Glomerular visceral epithelial cell (primary cell): ENCODE results near the gene RHOD.
A peak's percentile ranks its signal among the peaks of the same experiment; 100 is the strongest.

Source experiments
- DNase-seq: peaks from one replicate; pipeline ENCODE4 v3.0.0-alpha.2; 2016; ENCODE audit errors: extremely low spot score

RHOD gene

GRCh38 chr11:67031791-67032561 lies 24.7 kb upstream of the RHOD start:
- peak; percentile 79 for DNase-seq

DNA sequence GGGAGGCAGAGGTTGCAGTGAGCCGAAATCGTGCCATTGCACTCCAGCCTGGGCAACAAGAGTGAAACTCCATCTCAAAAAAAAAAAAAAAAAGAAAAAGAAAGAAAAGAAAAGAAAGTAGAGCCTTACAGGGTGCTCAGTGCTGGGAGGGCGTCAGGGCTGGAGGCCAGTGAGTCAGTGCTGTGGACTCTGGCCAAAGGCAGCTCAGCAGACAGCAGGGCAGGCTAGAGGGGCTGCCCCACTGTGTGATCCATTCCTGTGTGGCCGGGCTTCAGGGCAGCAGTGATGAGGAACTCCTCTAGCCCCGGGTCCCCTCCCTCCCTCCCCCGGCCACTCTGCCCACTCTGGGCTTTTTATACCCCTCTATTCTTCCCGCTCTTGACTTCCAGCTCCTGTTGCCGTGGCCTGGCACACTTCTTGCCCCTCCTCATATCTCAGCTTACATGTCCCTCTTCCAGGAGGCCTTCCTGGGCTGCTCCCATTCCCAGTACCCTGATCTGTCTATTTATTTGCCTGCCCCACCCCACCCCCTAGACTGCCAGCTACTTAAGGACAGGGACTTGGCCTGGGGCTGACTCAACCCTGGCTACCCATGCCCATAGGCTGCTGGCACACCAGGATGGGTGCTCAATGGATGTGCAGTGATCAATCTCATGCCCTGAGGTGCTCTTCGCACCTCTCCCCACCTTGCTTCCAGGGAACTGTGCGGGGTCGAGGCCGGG lies 23.7 kb upstream of the RHOD start:
- DNase-seq = peak; percentile 93

- DNase-seq = peak; percentile 89
Measured at GRCh38 chr11:67033661-67034166, 22.9 kb upstream of the RHOD start.

GRCh38 chr11:67034350-67034749 lies 22.3 kb upstream of the RHOD start:
- no peak for DNase-seq

DNA sequence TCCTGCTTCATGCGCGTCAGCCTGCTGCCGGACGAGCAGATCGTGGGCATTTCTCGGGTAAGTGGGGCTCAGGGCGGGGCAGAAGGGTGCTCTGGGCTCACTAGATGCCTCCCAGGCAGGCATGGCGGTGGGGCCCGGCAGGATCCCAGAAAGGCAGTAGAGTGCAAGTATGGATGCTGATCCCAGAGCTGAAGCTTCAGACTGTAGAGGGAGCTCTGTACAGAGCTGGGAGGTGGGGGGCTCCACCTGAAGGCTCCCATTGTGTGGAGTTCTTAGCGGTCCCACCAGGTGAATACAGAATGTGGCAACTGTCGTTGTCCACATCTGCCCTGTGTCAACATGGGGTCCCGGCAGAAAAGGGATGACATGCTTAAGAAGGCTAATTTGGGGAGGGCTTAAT lies 16.5 kb upstream of the RHOD start:
- DNase-seq = no peak

DNA sequence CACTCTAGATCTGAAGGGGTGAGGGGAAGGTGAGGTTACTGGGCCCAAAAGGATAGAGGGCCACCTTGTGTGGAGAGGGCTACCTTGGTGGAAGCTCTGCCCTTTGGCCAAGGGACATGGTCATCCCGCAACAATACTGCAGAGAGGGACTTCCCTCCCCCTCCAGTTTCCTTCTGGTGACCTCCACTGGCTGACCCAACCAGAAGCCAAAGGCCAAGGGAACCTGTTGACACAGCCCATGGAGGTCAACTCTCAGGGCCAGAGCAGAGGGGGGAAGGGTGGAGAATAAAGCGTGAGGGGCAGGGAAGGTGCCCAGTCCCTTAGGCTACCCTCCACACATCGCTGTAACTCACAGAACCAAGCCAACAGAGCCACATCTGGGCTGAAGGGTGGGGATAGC lies 15.0 kb upstream of the RHOD start:
- no peak for DNase-seq

DNA sequence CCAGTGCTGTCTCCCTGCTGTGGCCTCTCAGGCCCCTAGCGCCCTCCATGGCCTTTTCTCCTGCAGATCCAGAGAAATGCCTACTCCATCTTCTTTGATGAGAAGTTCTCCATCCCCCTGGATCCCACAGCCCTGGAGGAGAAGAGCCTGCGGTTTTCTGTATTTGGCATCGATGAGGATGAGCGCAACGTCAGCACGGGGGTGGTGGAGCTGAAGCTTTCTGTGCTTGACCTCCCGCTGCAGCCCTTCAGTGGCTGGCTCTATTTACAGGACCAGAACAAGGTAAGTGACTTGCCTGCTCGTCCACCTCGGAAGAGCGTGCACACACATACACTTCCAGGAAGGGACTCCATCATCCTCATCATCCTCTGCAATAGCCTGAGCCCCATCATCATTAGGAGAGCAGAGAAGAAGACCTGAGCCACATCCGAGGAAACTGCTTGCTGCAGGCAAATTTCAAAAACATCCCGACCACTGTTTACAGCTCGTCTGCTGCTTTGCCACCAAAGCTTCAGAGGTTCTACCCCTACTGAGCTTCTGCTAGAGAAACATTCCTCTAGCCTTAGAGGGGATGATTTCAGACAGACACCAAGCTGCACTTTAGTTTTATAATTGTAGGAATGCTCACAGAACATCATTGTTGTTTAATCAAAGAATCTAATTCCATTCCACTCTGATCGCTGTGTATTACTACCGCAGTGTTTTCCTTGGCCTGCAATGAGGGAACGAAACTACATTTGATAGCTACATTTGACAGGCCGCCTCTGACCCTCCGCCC lies 12.9 kb upstream of the RHOD start:
- no peak for DNase-seq

- DNase-seq = peak; percentile 43
Measured at GRCh38 chr11:67044496-67044895, 12.2 kb upstream of the RHOD start.

DNA sequence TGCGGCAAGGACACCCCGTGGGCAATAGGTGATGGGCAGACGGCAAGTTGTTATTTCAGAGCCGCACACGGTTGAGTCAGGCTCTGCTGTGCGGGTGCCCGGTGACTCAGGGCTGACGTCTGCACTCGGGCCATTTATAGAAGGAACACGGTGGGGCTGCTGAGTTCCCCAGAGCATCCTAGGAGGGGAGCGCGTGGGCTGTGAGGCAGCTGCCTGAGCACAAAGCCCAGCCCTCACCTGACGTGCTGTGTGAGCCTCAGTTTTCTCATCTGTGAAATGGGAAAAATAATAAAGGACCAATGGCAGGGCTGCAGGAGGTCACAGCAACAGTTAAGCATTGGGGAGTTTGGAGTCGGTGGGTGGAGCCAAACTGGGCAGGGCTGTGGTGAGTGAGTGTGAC lies 11.3 kb upstream of the RHOD start:
- peak; percentile 85 for DNase-seq

- no peak for DNase-seq
Measured at GRCh38 chr11:67048515-67049130, 8.0 kb upstream of the RHOD start.

DNA sequence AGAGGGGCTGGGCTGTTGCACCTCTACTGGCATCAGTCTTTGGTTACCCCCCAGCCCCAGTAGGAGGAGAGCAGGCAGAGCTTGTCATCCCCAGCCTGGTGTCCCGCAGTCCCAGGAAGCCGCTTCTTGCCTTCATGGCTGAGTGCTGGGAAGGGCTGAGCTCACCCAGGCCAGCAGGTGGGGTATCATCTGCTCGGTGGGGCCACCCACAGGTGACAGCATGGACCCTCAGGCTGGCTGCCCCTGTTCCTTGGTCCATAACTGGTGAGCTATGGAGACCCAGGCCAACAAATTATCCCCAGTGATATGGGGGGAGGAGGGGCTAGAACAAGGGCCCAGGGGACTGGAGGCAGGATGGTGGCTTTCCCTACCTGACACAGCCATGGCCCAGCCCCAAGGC lies 6.5 kb upstream of the RHOD start:
- no peak for DNase-seq

DNA sequence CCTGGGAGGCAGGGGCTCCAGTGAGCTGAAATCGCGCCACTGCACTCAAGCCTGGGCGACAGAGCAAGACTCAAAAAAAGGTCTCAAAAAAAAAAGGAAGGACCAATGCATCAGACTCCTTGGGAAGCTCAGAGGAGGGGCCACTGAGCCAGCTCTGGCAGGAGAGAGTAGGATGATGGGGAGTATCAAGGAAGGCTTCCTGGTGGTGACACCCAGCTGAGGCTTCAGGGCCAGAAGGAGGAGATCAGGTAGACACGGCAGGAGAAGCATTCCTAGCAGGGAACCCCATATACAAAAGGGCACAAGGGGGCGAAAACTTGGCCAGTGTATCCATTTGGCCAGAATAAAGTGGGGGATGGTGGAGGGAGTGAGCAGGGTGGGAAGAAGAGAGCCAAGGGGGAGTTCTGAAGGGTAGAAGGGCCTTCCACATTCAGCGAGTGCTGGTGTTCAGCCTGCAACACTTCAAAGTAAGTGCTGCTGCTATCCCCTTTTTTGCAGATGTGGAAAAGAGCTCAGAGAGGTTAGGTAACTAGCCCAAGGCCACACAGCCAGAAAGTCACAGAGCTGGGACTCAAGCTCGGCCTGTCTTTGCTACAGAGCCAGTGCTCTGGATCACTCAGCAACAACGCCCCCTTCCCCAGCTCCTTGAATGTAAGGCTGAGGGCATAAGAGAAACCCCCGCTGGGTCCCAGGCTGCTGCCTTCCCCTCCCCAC lies 5.3 kb upstream of the RHOD start:
- no peak for DNase-seq

- DNase-seq = no peak
Measured at GRCh38 chr11:67051945-67052488, 4.6 kb upstream of the RHOD start.

- DNase-seq = no peak
Measured at GRCh38 chr11:67052891-67053290, 3.8 kb upstream of the RHOD start.

GRCh38 chr11:67053896-67054329 lies 2.7 kb upstream of the RHOD start:
- DNase-seq = peak; percentile 52

GRCh38 chr11:67054346-67054835 lies 2.3 kb upstream of the RHOD start:
- DNase-seq = peak; percentile 84

DNA sequence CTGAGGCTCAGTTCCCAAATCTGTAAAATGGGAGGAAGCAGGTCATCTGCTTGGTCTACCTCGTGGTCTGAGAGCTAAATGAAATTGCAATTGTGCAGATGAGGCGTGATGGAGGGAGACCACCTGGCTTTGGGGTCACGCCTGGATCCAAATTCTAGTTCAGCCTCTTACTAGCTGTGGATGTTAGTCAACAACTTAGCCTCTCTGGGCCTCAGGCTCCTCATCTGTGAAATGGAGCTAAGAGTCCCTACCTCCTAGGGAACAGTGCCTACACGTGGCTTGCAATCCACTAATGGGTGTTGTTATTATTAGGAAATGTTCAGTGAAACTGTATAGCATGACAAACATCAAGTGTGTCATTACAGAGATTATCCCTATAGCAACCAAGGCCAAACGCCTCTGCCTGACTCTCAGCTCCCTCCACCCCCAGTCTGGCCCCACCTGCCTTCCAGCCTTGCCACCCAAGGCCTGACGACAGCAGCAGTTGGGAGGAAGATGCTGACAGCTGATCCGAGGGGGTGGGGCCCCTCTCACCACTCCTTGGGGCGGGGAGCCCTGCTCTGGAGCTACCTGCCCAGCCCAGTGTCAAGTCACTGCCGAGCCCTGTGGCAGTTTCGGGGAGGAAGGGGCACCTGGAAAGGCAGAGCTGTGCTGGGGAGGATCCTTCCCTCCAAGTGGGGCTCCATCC lies 1.7 kb upstream of the RHOD start:
- DNase-seq = peak; percentile 76

DNA sequence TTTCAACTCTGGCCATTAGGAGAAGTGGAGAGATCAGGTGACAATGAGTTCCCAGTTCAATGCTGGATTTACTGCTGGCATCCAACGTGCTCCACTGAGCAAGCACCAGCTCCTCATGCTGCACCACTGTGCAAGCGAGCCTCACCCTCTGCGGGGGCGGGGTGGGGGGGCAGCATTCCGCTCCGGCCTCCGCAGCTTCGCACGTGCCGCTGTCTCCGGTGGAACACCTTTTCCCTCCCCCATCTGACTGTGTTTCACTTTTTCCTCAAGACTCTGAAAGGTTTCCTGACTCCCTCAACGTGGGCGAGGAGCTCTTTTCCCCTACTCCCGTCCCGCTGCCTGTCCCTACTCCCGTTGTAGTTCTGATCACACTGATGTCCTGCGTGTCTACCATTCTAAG lies 835 bp upstream of the RHOD start:
- DNase-seq = no peak

- DNase-seq = no peak
Measured at GRCh38 chr11:67057205-67057672, 592 bp downstream of the RHOD start.

GRCh38 chr11:67058506-67058905 lies 1.9 kb downstream of the RHOD start:
- DNase-seq = no peak
